Ascending aorta (tissue), 2 donors: ENCODE data around the gene CLDN24. TPM values are rescaled to one million over a fixed set of nuclear protein-coding genes. Genes with fewer than 3 reads are reported as not detected.
"Not testable (repeated sequence)": the region's sequence is repeated elsewhere in the genome, so short reads cannot be mapped to it uniquely, and the experiment has no call there.

Experiments
- DNase-seq, 2 donors: peaks; one replicate each; pipeline ENCODE4 v3.0.0-alpha.2; 2019; ENCODE audit warnings: low spot score in 2 of 2
- H3K27ac ChIP-seq, 2 donors: fragments of 200-600 bp; sonication (generic); one replicate each; pipeline ENCODE4 v1.5.1; 2016 to 2017; ENCODE audit warnings: mild to moderate bottlenecking in 1 of 2
- H3K27me3 ChIP-seq: fragments of 200-600 bp; sonication (generic); one replicate; pipeline ENCODE4 v1.5.1; 2017
- H3K36me3 ChIP-seq, 2 donors: fragments of 200-600 bp; sonication (generic); one replicate each; pipeline ENCODE4 v1.5.1; 2016
- H3K4me1 ChIP-seq, 2 donors: fragments of 200-600 bp; sonication (generic); one replicate each; pipeline ENCODE4 v1.5.1; 2016 to 2017; ENCODE audit warnings: mild to moderate bottlenecking in 1 of 2
- H3K4me3 ChIP-seq, 2 donors: fragments of 200-600 bp; sonication (generic); one replicate each; pipeline ENCODE4 v1.5.1; 2016 to 2017; ENCODE audit warnings: mild to moderate bottlenecking in 1 of 2
- H3K9me3 ChIP-seq, 2 donors: fragments of 200-600 bp; sonication (generic); one replicate each; pipeline ENCODE4 v1.5.1; 2016
- intact Hi-C: fragments of 100-400 bp; cut with DNase I; formaldehyde crosslinking; loops from one replicate; pipeline ENCODE4 v1.15.1; 2023
- total RNA-seq: library from RNA; depleted of rRNA; stranded (reverse); fragments of >200 nt; gene quantifications from one replicate; pipeline ENCODE4 v1.1.0, GENCODE V29; 2016
- TF ChIP-seq, protein P1 (sequence below), 3 experiments: fragments of 200-600 bp in 2 of 3; fragments of 450-650 bp in 1 of 3; sonication (generic) in 2 of 3; IDR thresholded peaks; one replicate each; pipeline ENCODE4 v1.5.1; 2016 to 2019; ENCODE audit warnings: antibody characterized with exemption in 3 of 3, mild to moderate bottlenecking in 1 of 3, moderate library complexity in 1 of 3

Gene CLDN24
- total RNA-seq, 1 donor from 2014 or later, result not detected

DNA sequence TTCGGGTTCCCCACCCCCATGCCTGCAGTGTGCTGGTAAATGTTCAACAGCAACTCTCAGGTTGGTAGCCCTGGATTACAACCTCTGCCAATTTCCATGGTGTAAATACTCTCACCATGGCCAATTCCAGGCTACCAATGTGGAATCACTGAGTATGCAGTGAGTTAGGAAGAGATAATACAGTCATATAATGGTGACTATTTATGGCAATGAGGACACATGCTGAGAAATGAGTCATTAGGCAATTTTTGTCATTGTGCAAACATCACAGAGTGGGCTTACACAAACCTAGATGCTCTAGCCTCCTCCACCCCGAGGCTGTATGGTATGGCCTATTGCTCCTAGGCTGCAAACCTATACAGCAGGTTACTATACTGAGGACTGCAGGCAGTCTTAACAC lies 4.6 kb upstream of the CLDN24 start:
- Histone ChIP-seq H3K4me1 (no peaks in the 10 kb centered on the region), H3K27ac (no peak overlapping the region), H3K27me3 (no peaks in the 10 kb centered on the region), H3K36me3 (no peaks in the 10 kb centered on the region), H3K9me3 (no peaks in the 10 kb centered on the region), H3K4me3 (no peak overlapping the region)
- TF ChIP-seq, protein P1, sequence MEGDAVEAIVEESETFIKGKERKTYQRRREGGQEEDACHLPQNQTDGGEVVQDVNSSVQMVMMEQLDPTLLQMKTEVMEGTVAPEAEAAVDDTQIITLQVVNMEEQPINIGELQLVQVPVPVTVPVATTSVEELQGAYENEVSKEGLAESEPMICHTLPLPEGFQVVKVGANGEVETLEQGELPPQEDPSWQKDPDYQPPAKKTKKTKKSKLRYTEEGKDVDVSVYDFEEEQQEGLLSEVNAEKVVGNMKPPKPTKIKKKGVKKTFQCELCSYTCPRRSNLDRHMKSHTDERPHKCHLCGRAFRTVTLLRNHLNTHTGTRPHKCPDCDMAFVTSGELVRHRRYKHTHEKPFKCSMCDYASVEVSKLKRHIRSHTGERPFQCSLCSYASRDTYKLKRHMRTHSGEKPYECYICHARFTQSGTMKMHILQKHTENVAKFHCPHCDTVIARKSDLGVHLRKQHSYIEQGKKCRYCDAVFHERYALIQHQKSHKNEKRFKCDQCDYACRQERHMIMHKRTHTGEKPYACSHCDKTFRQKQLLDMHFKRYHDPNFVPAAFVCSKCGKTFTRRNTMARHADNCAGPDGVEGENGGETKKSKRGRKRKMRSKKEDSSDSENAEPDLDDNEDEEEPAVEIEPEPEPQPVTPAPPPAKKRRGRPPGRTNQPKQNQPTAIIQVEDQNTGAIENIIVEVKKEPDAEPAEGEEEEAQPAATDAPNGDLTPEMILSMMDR (IDR thresholded peaks at IDR 0.05), result no peak
- no peak for DNase-seq
- intact Hi-C loops, result no loop called here

GRCh38 chr4:183326387-183326786 lies 4.2 kb upstream of the CLDN24 start:
- H3K4me3 ChIP-seq, intact Hi-C loops, H3K36me3 ChIP-seq, H3K27me3 ChIP-seq, H3K4me1 ChIP-seq, H3K9me3 ChIP-seq, DNase-seq, H3K27ac ChIP-seq: not testable (repeated sequence)

DNA sequence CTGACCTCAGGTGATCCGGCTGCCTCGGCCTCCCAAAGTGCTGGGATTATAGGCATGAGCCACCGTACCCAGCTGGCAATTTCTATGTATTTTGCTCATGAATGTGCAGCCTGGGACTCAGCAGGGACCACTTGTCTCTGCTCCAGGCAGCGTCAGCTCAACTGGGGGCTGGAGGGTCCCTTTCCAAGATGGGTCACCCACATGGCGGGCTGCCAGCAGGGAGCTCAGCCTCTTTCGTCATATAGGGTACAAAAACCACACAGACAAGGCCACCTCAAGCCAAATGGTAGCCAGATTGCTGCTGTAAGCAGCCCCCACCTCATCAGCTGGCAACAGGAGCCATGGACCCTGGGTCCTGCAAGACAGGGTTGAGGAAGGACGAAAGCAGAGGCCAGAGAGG lies 2.4 kb upstream of the CLDN24 start:
- no peak overlapping the region for H3K27ac ChIP-seq
- H3K27me3 ChIP-seq, result no peaks in the 10 kb centered on the region
- no peaks in the 10 kb centered on the region for H3K36me3 ChIP-seq
- TF ChIP-seq, protein P1 (IDR thresholded peaks at IDR 0.05), result no peak
- no peak for DNase-seq
- H3K4me3 ChIP-seq, result no peak overlapping the region
- intact Hi-C loops, result no loop called here
- H3K4me1 ChIP-seq, result no peaks in the 10 kb centered on the region
- H3K9me3 ChIP-seq, result no peaks in the 10 kb centered on the region

- H3K4me1 ChIP-seq, intact Hi-C loops, H3K27me3 ChIP-seq, DNase-seq, H3K9me3 ChIP-seq, H3K27ac ChIP-seq, H3K4me3 ChIP-seq, H3K36me3 ChIP-seq: not testable (repeated sequence)
Observed at GRCh38 chr4:183324056-183324455, 1.8 kb upstream of the CLDN24 start.

- Histone ChIP-seq H3K4me1 (no peaks in the 10 kb centered on the region), H3K27ac (no peak overlapping the region), H3K4me3 (no peak overlapping the region), H3K27me3 (no peaks in the 10 kb centered on the region), H3K9me3 (no peaks in the 10 kb centered on the region), H3K36me3 (peaks cover 0 to 4% of the 10 kb centered on the region in 2 donors)
- no peak for DNase-seq
- TF ChIP-seq, protein P1 (IDR thresholded peaks at IDR 0.05), result no peak
- intact Hi-C loops, result no loop called here
Observed at GRCh38 chr4:183323295-183323694, 1.1 kb upstream of the CLDN24 start.

DNA sequence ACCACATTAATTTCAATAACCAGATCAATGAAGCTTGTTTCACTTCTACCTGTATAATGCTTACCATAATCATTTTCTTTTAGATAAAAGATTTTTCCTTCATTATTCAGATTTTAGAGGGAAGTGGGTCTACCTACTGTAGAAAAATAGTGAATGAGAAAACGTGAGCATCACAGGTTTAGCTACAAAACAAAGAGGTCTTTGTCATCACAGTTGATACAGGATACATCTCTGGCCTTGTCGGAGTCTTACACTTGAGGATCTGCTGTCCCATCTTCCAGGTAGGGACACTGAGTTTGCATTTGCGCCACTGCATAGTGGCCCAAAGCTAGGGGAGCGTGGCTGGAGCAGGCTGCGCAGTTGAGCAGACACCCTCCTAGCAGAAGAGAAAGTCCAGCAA lies 710 bp downstream of the CLDN24 start:
- H3K9me3 ChIP-seq, result no peaks in the 10 kb centered on the region
- H3K4me3 ChIP-seq, result no peak overlapping the region
- H3K27me3 ChIP-seq, result no peaks in the 10 kb centered on the region
- intact Hi-C loops, result no loop called here
- no peak overlapping the region for H3K27ac ChIP-seq
- DNase-seq, result no peak
- no peaks in the 10 kb centered on the region for H3K4me1 ChIP-seq
- TF ChIP-seq, protein P1 (IDR thresholded peaks at IDR 0.05), result no peak
- H3K36me3 ChIP-seq, result peaks cover 0 to 6% of the 10 kb centered on the region in 2 donors

DNA sequence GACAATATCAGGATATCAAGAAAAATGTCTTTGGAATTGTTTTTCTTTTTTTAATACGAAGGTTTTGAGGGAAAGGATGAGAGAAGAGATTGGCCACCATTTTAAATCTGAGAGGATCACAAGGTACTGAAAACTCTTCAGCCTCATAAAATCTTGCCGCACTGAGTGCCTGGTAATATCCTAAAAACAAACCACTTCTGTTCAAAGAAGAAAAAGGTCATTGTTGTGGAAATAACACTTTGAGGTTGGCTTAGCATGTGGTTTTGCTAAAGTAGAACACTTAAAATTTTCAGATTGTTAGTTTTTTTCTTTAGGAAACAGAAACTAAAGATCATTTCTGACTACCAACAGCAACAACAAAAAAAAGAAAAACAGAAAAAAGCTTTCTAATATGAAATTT lies 1.1 kb downstream of the CLDN24 start:
- peaks cover 3 to 10% of the 10 kb centered on the region in 2 donors for H3K36me3 ChIP-seq
- H3K9me3 ChIP-seq, result no peaks in the 10 kb centered on the region
- no peak for DNase-seq
- no peaks in the 10 kb centered on the region for H3K4me1 ChIP-seq
- H3K27ac ChIP-seq, result no peak overlapping the region
- TF ChIP-seq, protein P1 (IDR thresholded peaks at IDR 0.05), result no peak
- H3K27me3 ChIP-seq, result no peaks in the 10 kb centered on the region
- no peak overlapping the region for H3K4me3 ChIP-seq
- intact Hi-C loops, result no loop called here
